HUES64 (cell line): ENCODE measurements around the gene NKD2.

Experiments used
- H3K27ac ChIP-seq: 2 replicates; pipeline ENCODE4 v1.7.0; 2013; ENCODE audit warnings: low read depth, low read length, inconsistent platforms
- H3K27me3 ChIP-seq: 2 replicates; pipeline ENCODE4 v1.6.1; 2013; ENCODE audit warnings: mild to moderate bottlenecking, low read length; ENCODE audit not compliant: insufficient read depth
- H3K36me3 ChIP-seq: 2 replicates; pipeline ENCODE4 v1.6.1; 2013; ENCODE audit warnings: mild to moderate bottlenecking, low read length; ENCODE audit not compliant: insufficient read depth
- H3K4me1 ChIP-seq: 2 replicates; pipeline ENCODE4 v1.6.1; 2013; ENCODE audit warnings: mild to moderate bottlenecking, low read length, moderate library complexity; ENCODE audit not compliant: insufficient read depth
- H3K4me3 ChIP-seq: 2 replicates; pipeline ENCODE4 v1.5.1; 2013; ENCODE audit warnings: mild to moderate bottlenecking, low read length, moderate library complexity
- H3K9ac ChIP-seq: 2 replicates; pipeline ENCODE4 v1.6.1; 2013; ENCODE audit warnings: mild to moderate bottlenecking, low read depth, low read length
- H3K9me3 ChIP-seq: 2 replicates; pipeline ENCODE4 v1.6.1; 2013; ENCODE audit warnings: low read depth, low read length; ENCODE audit not compliant: insufficient read depth
- WGBS: fragments of 150-250, 120-280 bp; methylation state at CpG from one replicate; pipeline ENCODE4 v1.1.7; 2013; ENCODE audit warnings: missing lambda C conversion rate; 5-methylcytosine and 5-hydroxymethylcytosine counted together

Gene NKD2

DNA sequence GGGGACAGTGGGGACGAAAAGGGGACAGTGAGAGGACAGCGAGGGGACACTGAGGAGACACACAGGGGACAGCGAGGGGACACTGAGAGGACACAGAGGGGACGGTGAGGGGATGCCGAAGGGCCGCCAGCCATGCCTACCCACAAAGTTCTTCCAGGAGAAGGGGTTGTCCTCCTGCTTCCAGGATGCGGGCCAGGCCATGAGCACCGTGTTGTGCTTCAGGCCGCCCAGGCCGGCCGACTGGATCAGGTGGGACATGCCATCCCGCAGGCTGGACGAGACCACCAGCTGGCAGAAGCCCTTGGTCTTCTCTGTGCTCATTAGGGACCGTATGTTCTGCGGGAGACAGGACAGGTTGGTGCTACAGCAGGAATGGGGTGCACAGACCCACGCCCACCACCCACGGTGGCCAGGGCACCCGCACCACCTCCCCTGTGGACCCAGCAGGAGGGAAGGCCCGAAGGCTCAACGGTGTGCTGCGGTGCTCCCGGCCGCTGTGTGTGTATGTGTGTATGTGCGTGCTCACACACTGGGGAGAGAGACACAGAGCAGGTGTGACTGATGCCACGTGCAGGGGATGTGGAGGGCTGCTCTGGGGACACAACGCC, 56.6 kb downstream of the NKD2 start:
- H3K36me3 ChIP-seq, result peaks cover 34% of the 10 kb centered on the region
- 91% methylated on average over 26 of the region's 26 CpGs for WGBS

DNA sequence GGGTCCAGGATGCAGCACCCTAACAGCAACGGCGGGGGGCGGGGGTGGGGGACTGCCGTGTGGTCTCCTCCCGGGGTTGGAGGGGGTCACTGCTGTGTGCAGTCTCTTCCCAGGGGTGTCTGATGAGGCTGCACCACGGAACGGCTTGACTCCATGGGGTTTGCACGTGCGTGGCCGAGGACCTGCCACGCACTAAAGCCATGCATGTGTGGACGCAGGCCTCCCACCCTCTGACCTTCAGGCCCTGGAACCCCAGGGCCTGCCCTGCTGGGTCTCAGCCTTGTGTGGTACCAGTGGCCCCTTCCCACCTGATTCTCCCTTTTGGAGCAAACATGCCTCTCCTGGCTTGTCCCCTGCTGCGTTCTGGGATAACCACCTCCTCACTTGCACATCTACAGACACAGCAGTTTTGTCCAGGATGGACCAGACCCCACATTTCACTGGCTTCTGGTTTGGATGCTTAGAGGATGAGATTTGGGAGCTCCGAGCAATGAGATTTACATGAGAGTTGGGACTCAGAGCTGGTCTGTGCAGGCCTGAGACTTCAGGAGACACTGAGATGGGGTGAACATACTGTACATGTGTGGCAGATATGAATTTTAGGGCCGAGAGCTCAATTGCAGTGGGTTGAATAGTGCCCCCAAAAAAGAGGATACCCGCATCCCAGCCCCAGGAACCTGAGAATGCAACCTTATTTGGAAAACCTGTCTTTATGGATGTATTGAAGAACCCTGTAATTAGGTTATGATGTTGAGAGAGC, 57.5 kb downstream of the NKD2 start:
- 96% methylated on average over 16 of the region's 16 CpGs for WGBS
- no peak overlapping the region for H3K4me3 ChIP-seq
- H3K9me3 ChIP-seq, result no peaks in the 10 kb centered on the region
- no peaks in the 10 kb centered on the region for H3K27me3 ChIP-seq
- no peak overlapping the region for H3K9ac ChIP-seq
- H3K4me1 ChIP-seq, result no peaks in the 10 kb centered on the region
- H3K36me3 ChIP-seq, result peaks cover 32% of the 10 kb centered on the region
- H3K27ac ChIP-seq, result no peak overlapping the region

More for the DNA sequence above, 56.6 kb downstream of the NKD2 start:
- Histone ChIP-seq H3K27ac (no peak overlapping the region), H3K27me3 (no peaks in the 10 kb centered on the region), H3K4me1 (no peaks in the 10 kb centered on the region), H3K9me3 (no peaks in the 10 kb centered on the region), H3K9ac (no peak overlapping the region), H3K4me3 (no peak overlapping the region)

- H3K9me3 ChIP-seq, result no peaks in the 10 kb centered on the region
- H3K4me1 ChIP-seq, result no peaks in the 10 kb centered on the region
- H3K27me3 ChIP-seq, result no peaks in the 10 kb centered on the region
- 94% methylated on average over 12 of the region's 12 CpGs for WGBS
- no peak overlapping the region for H3K4me3 ChIP-seq
- H3K36me3 ChIP-seq, result peaks cover 32% of the 10 kb centered on the region
- no peak overlapping the region for H3K27ac ChIP-seq
- H3K9ac ChIP-seq, result no peak overlapping the region
These were observed 58.1 kb downstream of the NKD2 start for GRCh38 chr5:1066676-1067075.

GRCh38 chr5:1067141-1068121, 58.8 kb downstream of the NKD2 start:
- no peaks in the 10 kb centered on the region for H3K4me1 ChIP-seq
- 96% methylated on average over 45 of the region's 45 CpGs for WGBS

GRCh38 chr5:1068204-1068894, 59.7 kb downstream of the NKD2 start:
- Histone ChIP-seq H3K27ac (no peak overlapping the region), H3K27me3 (no peaks in the 10 kb centered on the region), H3K9me3 (no peaks in the 10 kb centered on the region), H3K36me3 (peaks cover 25% of the 10 kb centered on the region), H3K9ac (no peak overlapping the region), H3K4me3 (no peak overlapping the region), H3K4me1 (no peaks in the 10 kb centered on the region)
- 88% methylated on average over 34 of the region's 34 CpGs for WGBS

More at GRCh38 chr5:1067141-1068121, 58.8 kb downstream of the NKD2 start:
- Histone ChIP-seq H3K27me3 (no peaks in the 10 kb centered on the region), H3K9me3 (no peaks in the 10 kb centered on the region), H3K27ac (no peak overlapping the region), H3K9ac (no peak overlapping the region), H3K4me3 (no peak overlapping the region), H3K36me3 (peaks cover 32% of the 10 kb centered on the region)

DNA sequence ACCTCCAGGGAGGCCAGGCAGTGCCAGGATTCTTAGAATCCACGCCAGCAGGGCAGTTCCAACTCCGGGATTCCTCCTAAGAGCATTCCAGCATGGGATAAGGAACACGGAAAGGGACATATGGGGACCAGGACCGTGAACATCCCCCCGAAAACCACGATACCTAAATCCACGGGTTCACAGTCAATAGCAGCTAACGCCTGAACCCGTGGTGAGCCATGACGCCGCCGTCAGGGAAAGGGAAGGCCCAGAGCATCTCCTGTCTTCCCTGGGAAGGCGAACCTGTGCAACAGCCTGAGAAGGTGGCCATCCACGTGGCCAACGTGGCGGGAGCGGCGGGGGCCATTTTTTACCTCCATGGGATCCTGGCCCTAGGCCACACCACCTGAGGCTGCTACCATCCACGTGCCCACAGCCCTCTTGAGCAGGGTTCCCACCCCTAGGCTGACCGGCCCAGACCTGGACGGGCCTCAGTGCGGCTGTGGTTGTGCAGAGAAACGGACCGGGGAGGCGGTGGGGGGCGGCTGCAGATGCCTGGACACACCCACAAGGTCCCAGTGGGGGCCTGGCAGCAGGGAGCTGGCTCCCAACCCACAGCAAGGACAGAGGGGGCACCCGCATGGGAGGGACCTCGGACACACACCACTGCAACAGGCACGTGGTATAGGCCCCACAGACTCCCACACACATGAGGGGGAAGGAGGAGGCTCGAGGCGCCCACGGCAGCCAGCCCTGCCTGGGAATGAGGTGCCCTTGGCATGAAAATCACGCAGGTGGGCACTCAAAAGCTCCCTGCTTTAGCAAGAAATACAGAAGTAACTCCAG, 60.5 kb downstream of the NKD2 start:
- no peak overlapping the region for H3K4me3 ChIP-seq
- 95% methylated on average over 33 of the region's 33 CpGs for WGBS
- no peak overlapping the region for H3K9ac ChIP-seq

GRCh38 chr5:1069720-1070088, 61.1 kb downstream of the NKD2 start:
- WGBS, result 95% methylated on average over 12 of the region's 15 CpGs
- H3K27ac ChIP-seq, result no peak overlapping the region
- H3K27me3 ChIP-seq, result no peaks in the 10 kb centered on the region
- H3K9me3 ChIP-seq, result no peaks in the 10 kb centered on the region
- H3K9ac ChIP-seq, result no peak overlapping the region
- H3K4me3 ChIP-seq, result no peak overlapping the region
- H3K36me3 ChIP-seq, result peaks cover 25% of the 10 kb centered on the region
- no peaks in the 10 kb centered on the region for H3K4me1 ChIP-seq

More for the DNA sequence above, 60.5 kb downstream of the NKD2 start:
- Histone ChIP-seq H3K27ac (no peak overlapping the region), H3K9me3 (no peaks in the 10 kb centered on the region), H3K27me3 (no peaks in the 10 kb centered on the region), H3K4me1 (no peaks in the 10 kb centered on the region), H3K36me3 (peaks cover 25% of the 10 kb centered on the region)

DNA sequence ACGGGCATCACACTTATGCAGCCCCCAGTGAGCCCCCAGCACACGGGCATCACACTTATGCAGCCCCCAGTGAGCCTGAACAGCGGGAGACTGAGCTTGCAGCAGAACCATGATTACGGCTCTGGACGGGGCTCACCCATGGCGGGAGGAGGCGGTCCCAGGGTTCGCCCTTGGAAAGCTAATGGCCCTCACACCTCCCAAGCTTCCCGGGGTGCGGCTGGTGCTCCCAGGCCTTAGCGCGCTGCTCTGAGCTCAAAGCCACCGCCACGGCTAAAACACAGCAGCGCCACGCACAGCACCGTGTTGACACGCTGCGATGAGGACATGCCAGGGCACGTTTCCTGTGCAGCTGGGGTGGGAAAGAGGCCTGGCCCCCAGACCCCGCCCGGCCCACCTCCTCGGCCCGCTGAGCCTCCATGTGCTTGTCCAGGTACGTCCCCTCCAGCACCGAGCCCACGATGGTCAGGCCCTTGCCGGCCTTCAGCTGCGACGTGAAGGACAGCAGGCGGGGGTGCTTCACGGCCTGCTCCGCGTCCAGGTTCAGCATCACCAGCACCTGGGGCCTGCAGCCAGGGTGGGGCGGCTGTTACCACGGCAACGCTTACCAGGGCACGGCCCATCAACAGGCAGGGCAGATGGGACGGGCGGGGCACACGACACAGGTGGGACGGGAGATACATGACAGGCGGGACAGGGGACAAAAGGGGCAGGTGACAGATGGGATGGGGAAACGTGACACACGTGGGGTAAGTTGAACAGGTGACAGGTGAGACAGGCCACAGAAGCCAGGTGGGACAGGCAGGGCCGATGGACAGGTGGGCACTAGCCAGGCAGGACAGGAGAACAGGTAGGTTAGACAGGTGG, 64.9 kb downstream of the NKD2 start:
- Histone ChIP-seq H3K4me1 (no peaks in the 10 kb centered on the region), H3K27me3 (no peaks in the 10 kb centered on the region), H3K9ac (no peak overlapping the region; the same call in 1 of the 2 replicates), H3K9me3 (no peaks in the 10 kb centered on the region), H3K27ac (no peak overlapping the region), H3K36me3 (peaks cover 33% of the 10 kb centered on the region), H3K4me3 (no peak overlapping the region)
- WGBS, result 92% methylated on average over 45 of the region's 46 CpGs

- no peak overlapping the region for H3K4me3 ChIP-seq
- no peaks in the 10 kb centered on the region for H3K4me1 ChIP-seq
- H3K9me3 ChIP-seq, result no peaks in the 10 kb centered on the region
- H3K27me3 ChIP-seq, result no peaks in the 10 kb centered on the region
- H3K27ac ChIP-seq, result no peak overlapping the region
- WGBS, result 95% methylated on average over 18 of the region's 18 CpGs
- H3K9ac ChIP-seq, result no peak overlapping the region
- H3K36me3 ChIP-seq, result peaks cover 39% of the 10 kb centered on the region
These were observed 65.6 kb downstream of the NKD2 start for GRCh38 chr5:1074226-1074625.
